HG03457 (cell line): ENCODE measurements around the gene AHNAK2.
"Not testable (repeated sequence)": the region's sequence is repeated elsewhere in the genome, so short reads cannot be mapped to it uniquely, and the experiment has no call there.

Experiments
- ATAC-seq: cut with Tn5 transposase; IDR thresholded peaks from one replicate; pipeline ENCODE4 v1.9.1; 2021; ENCODE audit warnings: moderate number of reproducible peaks; ENCODE audit not compliant: unreplicated experiment

Gene AHNAK2

DNA sequence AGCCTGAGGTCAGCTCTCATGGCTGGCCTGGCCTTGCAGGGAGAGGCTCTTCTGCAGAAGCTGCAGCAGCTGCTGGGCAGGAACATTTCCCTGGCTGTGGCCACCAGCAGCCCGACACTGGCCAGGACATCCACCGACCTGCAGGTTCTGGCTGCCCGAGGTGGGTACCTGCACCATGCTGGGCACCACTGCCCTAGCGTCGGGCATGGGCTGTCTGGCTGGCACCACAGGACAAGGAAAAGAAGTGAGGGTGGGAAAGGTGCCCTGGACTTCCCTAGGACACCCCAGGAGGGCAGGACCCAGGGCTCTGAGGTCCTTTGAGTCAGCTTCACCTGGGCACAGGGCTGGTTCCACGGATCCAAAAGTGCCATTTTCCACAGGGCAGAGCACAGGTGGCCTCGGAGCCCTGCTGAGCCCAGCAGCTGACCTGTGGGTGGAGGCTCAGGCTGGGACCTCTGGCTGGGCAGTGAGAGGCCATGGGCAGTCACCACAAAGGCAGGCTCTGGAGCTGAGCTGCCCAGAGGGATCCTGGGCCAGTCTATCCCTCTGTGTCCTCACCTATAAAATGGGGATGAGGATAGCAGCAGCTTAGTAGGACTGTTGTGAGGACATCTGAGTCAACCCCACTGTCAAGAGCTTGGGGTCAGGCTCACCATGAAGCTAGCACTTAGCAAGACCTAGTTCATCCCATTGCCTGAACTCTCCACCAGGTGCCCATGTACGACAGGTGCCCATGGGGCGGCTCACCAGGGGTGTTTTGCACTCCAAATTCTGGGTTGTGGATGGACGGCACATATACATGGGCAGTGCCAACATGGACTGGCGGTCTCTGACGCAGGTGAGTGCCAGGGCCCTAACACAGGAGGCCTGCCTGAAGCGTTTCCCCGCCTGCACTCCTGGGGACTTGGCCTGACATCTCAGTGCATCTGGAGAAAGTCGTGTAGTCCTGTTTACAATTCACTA, 48.6 kb downstream of the AHNAK2 start:
- no peak for ATAC-seq

DNA sequence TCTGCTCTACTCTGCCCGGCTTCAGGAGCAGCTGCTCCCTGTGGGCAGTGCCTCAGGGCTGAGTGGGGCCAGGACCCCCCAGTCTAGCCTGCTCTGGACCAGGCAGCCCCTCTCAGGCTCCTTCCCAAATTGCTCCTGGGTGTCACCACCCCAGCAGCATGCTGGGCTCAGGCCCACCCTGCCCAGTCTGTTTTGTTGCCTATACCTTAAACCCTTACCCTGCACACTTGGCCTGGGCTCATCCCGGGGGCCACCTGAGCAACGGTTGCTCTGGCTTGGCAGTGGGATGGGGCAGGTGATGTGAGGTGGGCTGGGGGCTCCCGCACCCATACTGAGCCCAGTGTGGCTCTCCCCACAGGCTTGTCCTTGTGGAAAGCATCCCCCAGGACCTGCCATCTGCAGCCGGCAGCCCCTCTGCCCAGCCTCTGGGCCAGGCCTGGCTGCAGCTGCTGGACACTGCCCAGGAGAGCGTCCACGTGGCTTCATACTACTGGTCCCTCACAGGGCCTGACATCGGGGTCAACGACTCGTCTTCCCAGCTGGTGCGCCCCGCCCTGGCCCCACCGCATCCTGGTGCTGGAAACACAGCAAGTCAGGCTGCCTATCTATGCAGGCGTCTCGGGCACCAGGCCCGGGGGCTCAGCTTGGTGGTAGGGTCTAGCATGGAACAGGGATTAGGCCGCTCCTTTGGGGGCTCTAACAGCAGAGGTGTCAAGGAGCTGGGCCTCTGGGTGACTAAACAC, 49.6 kb downstream of the AHNAK2 start:
- ATAC-seq = no peak

DNA sequence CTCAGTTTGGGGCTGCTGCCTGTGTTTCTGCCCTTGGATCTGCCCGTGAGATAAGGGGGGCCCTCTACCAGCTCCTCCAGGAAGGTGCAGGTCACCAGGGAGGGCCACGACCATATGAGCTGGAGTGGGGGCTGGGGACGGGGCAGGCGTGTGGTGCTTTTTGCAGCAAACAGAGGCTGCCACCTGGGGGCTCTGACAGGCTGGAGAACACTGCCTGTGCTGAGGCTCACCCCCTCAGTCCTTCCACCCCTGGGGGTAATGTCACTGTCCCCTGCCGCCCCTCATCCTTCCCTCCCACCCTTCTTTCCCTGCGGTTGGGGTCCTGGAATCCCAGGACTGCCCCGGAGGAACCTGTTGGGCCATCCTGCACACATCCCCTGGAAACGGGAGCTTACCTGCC, 50.3 kb downstream of the AHNAK2 start:
- no peak for ATAC-seq

GRCh38 chr14:104927432-104927816, 50.8 kb downstream of the AHNAK2 start:
- no peak for ATAC-seq

DNA sequence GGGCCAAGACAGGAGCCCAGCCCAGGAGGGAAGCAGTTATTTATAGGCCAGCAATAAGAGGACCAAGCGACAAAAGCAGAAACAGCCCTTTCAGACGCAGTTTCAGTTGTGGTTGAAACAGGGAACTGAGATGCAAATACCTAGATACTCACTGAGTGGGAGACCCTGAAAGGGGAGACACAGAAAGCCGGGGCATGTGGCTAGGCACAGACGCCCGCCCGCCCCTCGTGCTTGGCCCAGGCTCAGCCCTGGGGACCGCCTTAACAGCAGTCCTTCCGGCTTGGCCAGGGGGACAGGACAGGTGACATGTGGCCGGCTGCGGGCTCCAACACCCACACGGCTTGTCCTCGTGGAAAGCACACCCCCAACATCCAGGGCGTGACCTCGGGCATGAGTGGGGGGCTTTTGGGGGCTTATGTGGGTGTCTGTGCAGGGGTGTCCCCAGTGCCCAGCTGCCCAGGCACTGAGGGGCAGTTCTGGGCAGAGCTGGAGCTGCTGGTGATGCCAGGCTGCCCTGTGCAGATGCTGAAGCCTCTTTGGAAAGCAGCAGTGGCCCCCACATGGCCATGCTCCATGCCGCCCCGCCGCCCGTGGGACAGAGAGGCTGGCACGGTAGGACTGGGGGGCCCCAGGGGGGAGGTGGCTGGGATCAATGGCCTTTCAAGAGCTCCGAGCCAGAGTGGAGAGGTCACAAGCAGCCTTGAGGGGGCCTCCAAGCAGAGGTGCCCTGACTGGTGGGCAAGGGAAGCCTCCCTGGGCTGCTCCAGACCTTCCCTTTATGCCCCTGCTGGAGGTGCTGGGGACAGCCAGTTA, 51.3 kb downstream of the AHNAK2 start:
- ATAC-seq = peak; percentile 53

GRCh38 chr14:104925855-104926609, 52.1 kb downstream of the AHNAK2 start:
- no peak for ATAC-seq

- no peak for ATAC-seq
Measured at GRCh38 chr14:104925214-104925854, 52.8 kb downstream of the AHNAK2 start.

DNA sequence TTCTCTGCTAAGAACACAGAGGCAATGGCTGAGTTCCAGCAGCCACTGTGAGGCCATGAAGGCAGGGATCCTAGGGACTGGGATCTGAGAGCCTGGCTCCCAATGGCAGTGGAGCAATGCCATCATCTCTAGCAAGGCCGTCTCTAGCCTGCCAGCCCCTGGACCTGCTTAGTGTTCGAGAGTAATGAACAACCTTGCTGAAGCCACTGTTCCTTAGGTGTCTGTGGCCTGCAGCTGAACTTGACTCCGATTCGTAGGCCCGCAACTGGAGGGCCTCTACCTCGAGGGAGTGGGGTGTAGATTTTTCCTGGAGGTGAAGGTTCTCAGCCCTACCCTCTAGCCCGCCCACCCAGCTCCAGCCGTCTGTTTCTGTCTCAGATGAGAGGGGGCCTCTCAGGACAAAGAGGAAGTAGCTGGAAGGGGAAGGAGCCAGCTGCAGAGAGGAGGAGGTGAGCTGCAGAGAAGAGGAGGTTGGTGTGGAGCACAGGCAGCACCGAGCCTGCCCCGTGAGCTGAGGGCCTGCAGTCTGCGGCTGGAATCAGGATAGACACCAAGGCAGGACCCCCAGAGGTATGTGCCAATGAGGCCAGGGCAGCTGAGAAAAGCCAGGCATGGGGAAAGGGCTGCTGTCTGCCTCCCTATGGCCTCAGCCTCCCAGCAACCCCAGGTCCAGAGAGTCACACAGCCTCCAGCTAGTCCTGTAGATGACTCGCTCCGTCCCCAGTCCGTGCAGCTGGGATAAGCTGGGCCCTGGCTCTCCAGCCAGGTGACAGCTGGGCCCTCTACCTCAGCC, 53.6 kb downstream of the AHNAK2 start, which contains the start of gene PLD4:
PLD4 (plus strand) TSS at position 459 of the 793 bp plus-strand sequence. CDS start 2,262 bp downstream, outside the sequence.
- ATAC-seq = no peak

DNA sequence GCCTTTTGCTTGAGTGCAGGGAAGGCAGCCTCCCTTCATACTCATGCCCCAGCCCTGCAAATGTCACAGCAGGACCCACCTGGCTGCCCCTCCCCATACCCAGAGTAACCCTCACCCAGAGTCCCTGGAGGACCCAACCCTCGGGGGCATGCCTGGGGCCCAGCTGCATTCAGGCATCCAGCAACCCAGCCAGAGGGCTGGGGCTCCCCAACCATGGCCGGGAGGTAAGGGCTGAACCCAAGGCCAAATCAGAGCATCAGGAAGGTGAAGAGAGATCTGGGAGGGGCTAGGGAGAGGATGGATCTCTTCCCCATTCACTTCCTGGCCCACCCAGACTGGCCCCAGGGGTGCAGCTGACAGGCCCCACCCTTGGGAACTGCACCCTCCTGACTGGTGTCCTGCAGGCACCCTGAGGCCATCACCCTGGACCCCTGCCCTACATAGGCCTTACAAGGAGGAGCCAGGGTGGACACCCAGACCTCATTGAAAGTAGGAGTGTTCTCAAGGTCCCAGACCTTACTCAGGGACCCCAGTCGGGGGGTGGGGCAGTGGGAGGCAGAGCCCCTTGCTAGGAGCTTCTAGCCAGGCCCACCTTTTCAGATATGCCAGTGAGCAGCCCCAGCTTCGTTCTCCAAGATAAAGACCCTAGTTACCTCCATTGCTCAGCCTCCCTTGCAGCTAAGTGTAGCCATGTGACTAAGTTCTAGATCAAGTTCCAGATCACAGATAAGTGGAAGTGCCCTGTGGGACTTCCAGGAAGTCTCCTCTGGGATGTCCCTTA, 54.3 kb downstream of the AHNAK2 start:
- no peak for ATAC-seq

DNA sequence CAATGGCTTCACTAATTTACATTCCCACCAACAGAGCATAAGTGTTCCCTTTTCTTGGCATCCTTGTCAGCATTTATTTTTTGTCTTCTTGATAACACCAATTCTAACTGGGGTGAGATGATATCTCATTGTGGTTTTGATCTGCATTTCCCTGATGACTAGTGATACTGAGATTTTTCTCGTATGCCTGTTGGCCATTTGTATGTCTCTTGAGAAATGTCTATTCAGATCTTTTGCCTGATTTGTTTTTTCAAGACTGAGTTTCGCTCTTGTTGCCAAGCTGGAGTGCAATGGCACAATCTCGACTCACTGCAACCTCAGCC, 58.2 kb downstream of the AHNAK2 start:
- ATAC-seq = no peak

- not testable (repeated sequence) for ATAC-seq
Measured at GRCh38 chr14:104919152-104919992, 58.8 kb downstream of the AHNAK2 start.

DNA sequence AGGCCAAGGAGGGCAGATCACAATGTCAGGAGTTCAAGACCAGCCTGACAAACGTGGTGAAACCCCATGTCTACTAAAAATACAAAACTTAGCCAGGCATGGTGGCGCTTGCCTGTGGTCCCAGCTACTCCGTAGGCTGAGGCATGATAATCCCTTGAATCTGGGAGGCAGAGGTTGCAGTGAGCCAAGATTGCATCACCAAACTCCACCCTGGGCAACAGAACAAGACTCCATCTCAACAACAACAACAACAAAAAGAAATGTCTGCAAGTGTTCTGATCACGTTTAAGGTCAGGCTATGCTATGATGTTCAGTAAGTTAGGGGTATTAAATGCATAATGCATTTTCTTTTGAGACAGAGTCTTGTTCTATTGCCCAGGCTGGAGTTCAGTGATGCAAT, 60.2 kb downstream of the AHNAK2 start:
- no peak for ATAC-seq

- no peak for ATAC-seq
Measured at GRCh38 chr14:104917116-104917515, 61.1 kb downstream of the AHNAK2 start.

- no peak for ATAC-seq
Measured at GRCh38 chr14:104913435-104913834, 64.7 kb downstream of the AHNAK2 start.

DNA sequence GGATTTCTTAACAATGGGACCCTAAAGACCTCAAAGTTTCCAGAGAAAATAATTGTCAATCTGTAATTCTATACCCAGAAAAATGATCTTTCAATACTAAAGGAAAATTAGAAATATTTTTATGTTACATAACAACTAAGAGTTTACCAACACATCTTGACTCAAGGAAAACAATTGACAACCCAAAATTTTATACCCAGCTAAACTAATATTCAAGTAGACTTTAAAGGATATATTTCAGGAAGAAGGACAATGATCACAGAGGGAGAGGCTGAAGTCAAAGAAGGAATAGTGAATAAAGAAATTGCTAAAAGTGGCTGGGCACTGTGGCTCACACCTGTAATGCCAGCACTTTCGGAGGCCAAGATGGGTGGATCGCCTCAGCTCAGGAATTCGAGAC, 66.1 kb downstream of the AHNAK2 start:
- no peak for ATAC-seq

GRCh38 chr14:104908303-104908702, 69.9 kb downstream of the AHNAK2 start:
- no peak for ATAC-seq

DNA sequence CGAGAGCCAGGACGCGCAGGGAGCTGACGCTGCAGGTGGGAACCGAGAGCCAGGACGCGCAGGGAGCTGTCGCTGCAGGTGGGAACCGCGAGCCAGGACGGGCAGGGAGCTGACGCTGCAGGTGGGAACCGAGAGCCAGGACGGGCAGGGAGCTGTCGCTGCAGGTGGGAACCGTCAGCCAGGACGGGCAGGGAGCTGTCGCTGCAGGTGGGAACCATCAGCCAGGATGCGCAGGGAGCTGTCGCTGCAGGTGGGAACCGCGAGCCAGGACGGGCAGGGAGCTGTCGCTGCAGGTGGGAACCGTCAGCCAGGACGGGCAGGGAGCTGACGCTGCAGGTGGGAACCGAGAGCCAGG, 72.6 kb downstream of the AHNAK2 start:
- not testable (repeated sequence) for ATAC-seq
